GF-D8 (cell line): Measurements from ENCODE around the gene HBEGF.

ENCODE experiments used
- DNase-seq: peaks from one replicate; lab custom pipeline; 2025; lab: John Stamatoyannopoulos, UW

HBEGF gene

GRCh38 chr5:140336388-140336787, 10.0 kb downstream of the HBEGF start:
- no peak for DNase-seq

GRCh38 chr5:140331638-140332037, 14.8 kb downstream of the HBEGF start:
- no peak for DNase-seq

GRCh38 chr5:140329739-140330481, 16.5 kb downstream of the HBEGF start:
- DNase-seq, result no peak

- DNase-seq, result no peak
Observed at GRCh38 chr5:140328036-140328764, 18.2 kb downstream of the HBEGF start.

- no peak for DNase-seq
Observed at GRCh38 chr5:140327589-140327988, 18.8 kb downstream of the HBEGF start.

GRCh38 chr5:140325486-140325885, 20.9 kb downstream of the HBEGF start:
- DNase-seq, result no peak

GRCh38 chr5:140324617-140325241, 21.7 kb downstream of the HBEGF start:
- no peak for DNase-seq

GRCh38 chr5:140324041-140324600, 22.3 kb downstream of the HBEGF start:
- no peak for DNase-seq

GRCh38 chr5:140322751-140323731, 23.4 kb downstream of the HBEGF start:
- no peak for DNase-seq

- DNase-seq, result peak; percentile 26
Observed at GRCh38 chr5:140321796-140322195, 24.6 kb downstream of the HBEGF start.

- DNase-seq, result peak; percentile 6
Observed at GRCh38 chr5:140319833-140320232, 26.6 kb downstream of the HBEGF start.

- no peak for DNase-seq
Observed at GRCh38 chr5:140318792-140319191, 27.6 kb downstream of the HBEGF start.

- no peak for DNase-seq
Observed at GRCh38 chr5:140317859-140318258, 28.5 kb downstream of the HBEGF start.

- no peak for DNase-seq
Observed at GRCh38 chr5:140312791-140313189, 33.6 kb downstream of the HBEGF start.

GRCh38 chr5:140312067-140312790, 34.2 kb downstream of the HBEGF start:
- DNase-seq, result peak; percentile 9

- DNase-seq, result no peak
Observed at GRCh38 chr5:140311011-140311467, 35.4 kb downstream of the HBEGF start.

GRCh38 chr5:140310434-140310833, 36.0 kb downstream of the HBEGF start:
- no peak for DNase-seq

- DNase-seq, result no peak
Observed at GRCh38 chr5:140309706-140310249, 36.6 kb downstream of the HBEGF start.

GRCh38 chr5:140305471-140305870, 40.9 kb downstream of the HBEGF start:
- no peak for DNase-seq

GRCh38 chr5:140303966-140304365, 42.4 kb downstream of the HBEGF start:
- DNase-seq, result no peak
